ENCODE data around the gene YJU2.
"Not testable (repeated sequence)": the region's sequence is repeated elsewhere in the genome, so short reads cannot be mapped to it uniquely, and the experiment has no call there.

YJU2 gene

DNA sequence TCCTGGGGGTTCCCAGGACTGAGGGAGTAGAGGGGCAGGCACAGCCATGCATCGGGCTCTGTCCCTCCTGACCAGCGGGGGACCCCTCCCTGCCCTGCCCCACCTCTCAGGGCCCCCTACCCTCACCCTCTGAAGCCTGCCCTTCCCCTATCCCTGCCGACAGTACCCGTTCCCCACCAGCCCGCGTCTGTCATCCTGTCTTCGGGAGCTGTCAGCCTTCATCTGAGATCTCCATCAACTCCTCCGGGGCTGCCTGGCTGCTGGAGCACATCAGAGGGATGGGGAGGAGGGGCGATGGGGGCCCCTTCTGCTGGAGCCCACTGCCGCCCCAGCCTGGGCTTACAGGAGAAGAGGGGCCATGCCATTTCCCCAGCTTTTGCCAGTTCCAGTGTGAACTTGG is 26.0 kb downstream of the YJU2 start:
- DNase-seq (ENCODE audit: low read depth, low spot score) = no peak
- H3K9me3 ChIP-seq (ENCODE audit: insufficient read depth, low read length) = no peaks in the 10 kb centered on the region
- TF ChIP-seq SUZ12 (IDR thresholded peaks at IDR 0.05; ENCODE audit: extremely low read depth, insufficient read depth, insufficient read length) (no peak), ZNF274 (IDR thresholded peaks at IDR 0.05; ENCODE audit: low read depth, low read length) (no peak), YY1 (IDR thresholded peaks at IDR 0.05; ENCODE audit: insufficient read depth, insufficient read length) (no peak)
- no peak overlapping the region for H3K9ac ChIP-seq (ENCODE audit: insufficient read length, low read depth)
- H3K4me1 ChIP-seq (ENCODE audit: insufficient read depth, insufficient read length) = peaks cover 5% of the 10 kb centered on the region
- H3K36me3 ChIP-seq (ENCODE audit: insufficient read depth, insufficient read length, low read length) = peaks cover 34% of the 10 kb centered on the region
- H3K4me3 ChIP-seq (ENCODE audit: insufficient read length, low read depth) = no peak overlapping the region
- peaks cover 2% of the 10 kb centered on the region for H3K27me3 ChIP-seq (ENCODE audit: insufficient read depth, insufficient read length)

- Histone ChIP-seq H3K27me3 (ENCODE audit: insufficient read depth, insufficient read length) (peaks cover 11% of the 10 kb centered on the region), H3K36me3 (ENCODE audit: insufficient read depth, insufficient read length, low read length) (peaks cover 20% of the 10 kb centered on the region)
- not testable (repeated sequence) for H3K4me1 ChIP-seq (ENCODE audit: insufficient read depth, insufficient read length); DNase-seq (ENCODE audit: low read depth, low spot score); H3K9me3 ChIP-seq (ENCODE audit: insufficient read depth, low read length); H3K4me3 ChIP-seq (ENCODE audit: insufficient read length, low read depth); H3K9ac ChIP-seq (ENCODE audit: insufficient read length, low read depth)
Observed at GRCh38 chr19:4274321-4274686, 27.4 kb downstream of the YJU2 start.

DNA sequence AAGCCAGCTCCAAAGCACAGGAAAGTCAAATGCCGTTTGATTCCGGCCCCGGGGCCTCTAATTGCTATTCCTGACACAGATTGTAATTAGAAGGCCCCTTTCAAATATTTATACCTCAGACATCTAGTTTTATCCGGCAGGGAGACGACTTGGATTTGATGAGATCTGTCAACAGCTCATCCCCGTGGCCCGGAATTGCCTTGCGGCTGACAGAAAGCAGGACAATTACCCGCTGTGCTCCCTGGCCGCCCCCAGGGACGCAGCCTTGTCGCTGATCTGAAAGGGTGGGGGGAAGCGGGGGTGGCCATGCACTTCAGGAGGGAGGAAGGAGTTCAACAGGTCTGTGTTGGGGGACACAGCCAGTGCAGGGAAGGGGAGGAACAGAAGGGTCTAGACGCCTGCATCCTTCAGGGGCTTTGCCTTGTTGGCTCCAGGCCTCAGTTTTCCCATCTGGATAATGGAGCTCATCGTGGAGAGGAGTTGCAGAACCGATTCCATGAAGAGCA is 30.4 kb downstream of the YJU2 start:
- Histone ChIP-seq H3K4me1 (ENCODE audit: insufficient read depth, insufficient read length) (peaks cover 9% of the 10 kb centered on the region), H3K4me3 (ENCODE audit: insufficient read length, low read depth) (no peak overlapping the region), H3K9me3 (ENCODE audit: insufficient read depth, low read length) (no peaks in the 10 kb centered on the region), H3K36me3 (ENCODE audit: insufficient read depth, insufficient read length, low read length) (peaks cover 5% of the 10 kb centered on the region), H3K27me3 (ENCODE audit: insufficient read depth, insufficient read length) (peaks cover 38% of the 10 kb centered on the region), H3K9ac (ENCODE audit: insufficient read length, low read depth) (peak overlapping the region; percentile 32)
- TF ChIP-seq SUZ12 (IDR thresholded peaks at IDR 0.05; ENCODE audit: extremely low read depth, insufficient read depth, insufficient read length) (no peak), ZNF274 (IDR thresholded peaks at IDR 0.05; ENCODE audit: low read depth, low read length) (no peak), YY1 (IDR thresholded peaks at IDR 0.05; ENCODE audit: insufficient read depth, insufficient read length) (no peak)
- no peak for DNase-seq (ENCODE audit: low read depth, low spot score)

DNA sequence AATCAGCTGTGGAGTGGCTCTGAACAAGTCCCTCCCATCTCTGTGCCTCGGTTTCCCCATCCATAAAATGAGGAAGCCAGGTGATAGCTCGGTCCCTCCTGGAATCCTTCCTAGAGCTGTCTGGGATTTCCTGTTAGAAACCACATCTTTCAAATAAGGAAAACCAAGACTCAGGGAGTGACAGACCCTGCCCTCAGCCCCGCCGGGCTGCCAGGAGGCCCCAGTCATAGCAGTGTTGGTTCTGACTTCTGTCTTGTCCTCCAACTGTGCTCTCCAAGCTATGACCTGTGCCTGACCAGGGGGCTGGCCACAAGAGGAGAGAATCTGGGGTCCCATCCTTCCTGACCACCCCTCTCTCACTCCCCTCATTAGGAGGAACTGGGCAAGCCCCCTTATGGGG is 31.1 kb downstream of the YJU2 start:
- no peak for DNase-seq (ENCODE audit: low read depth, low spot score)
- Histone ChIP-seq H3K4me1 (ENCODE audit: insufficient read depth, insufficient read length) (peaks cover 9% of the 10 kb centered on the region), H3K9me3 (ENCODE audit: insufficient read depth, low read length) (no peaks in the 10 kb centered on the region), H3K4me3 (ENCODE audit: insufficient read length, low read depth) (peak overlapping the region; percentile 1), H3K27me3 (ENCODE audit: insufficient read depth, insufficient read length) (peaks cover 41% of the 10 kb centered on the region), H3K9ac (ENCODE audit: insufficient read length, low read depth) (peak overlapping the region; percentile 61), H3K36me3 (ENCODE audit: insufficient read depth, insufficient read length, low read length) (peaks cover 5% of the 10 kb centered on the region)
- no peak for TF ChIP-seq ZNF274 (IDR thresholded peaks at IDR 0.05; ENCODE audit: low read depth, low read length)
- no peak for TF ChIP-seq SUZ12 (IDR thresholded peaks at IDR 0.05; ENCODE audit: extremely low read depth, insufficient read depth, insufficient read length)
- TF ChIP-seq YY1 (IDR thresholded peaks at IDR 0.05; ENCODE audit: insufficient read depth, insufficient read length) = no peak

GRCh38 chr19:4278419-4279266 is 31.8 kb downstream of the YJU2 start, which contains the start of gene SHD:
Gene SHD, plus strand, starts transcription at chr19:4279266. Its CDS starts 798 bp downstream, at chr19:4280064.
- DNase-seq (ENCODE audit: low read depth, low spot score) = no peak
- H3K4me1 ChIP-seq (ENCODE audit: insufficient read depth, insufficient read length) = peaks cover 9% of the 10 kb centered on the region
- no peaks in the 10 kb centered on the region for H3K9me3 ChIP-seq (ENCODE audit: insufficient read depth, low read length)
- peaks cover 2% of the 10 kb centered on the region for H3K36me3 ChIP-seq (ENCODE audit: insufficient read depth, insufficient read length, low read length)
- TF ChIP-seq SUZ12 (IDR thresholded peaks at IDR 0.05; ENCODE audit: extremely low read depth, insufficient read depth, insufficient read length) = no peak
- TF ChIP-seq YY1 (IDR thresholded peaks at IDR 0.05; ENCODE audit: insufficient read depth, insufficient read length) = no peak
- TF ChIP-seq ZNF274 (IDR thresholded peaks at IDR 0.05; ENCODE audit: low read depth, low read length) = no peak
- peak within 1 kb of the TSS; percentile 67 for H3K9ac ChIP-seq (ENCODE audit: insufficient read length, low read depth)
- H3K4me3 ChIP-seq (ENCODE audit: insufficient read length, low read depth) = peak within 1 kb of the TSS; percentile 56
- H3K27me3 ChIP-seq (ENCODE audit: insufficient read depth, insufficient read length) = peaks cover 42% of the 10 kb centered on the region

DNA sequence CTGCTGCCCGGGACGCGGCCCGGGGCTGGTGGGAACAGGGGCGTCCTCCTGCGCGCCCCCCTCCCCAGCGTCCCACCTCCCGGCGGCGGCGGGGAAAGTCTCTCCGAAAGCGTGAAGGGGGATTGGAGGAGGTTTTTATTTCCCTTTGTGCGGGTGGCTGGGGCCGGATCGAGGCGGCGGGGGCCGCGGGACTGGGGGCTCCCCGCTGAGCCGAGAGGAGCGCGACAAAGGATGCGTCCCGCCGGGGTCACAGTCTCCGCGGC is 32.3 kb downstream of the YJU2 start:
- Histone ChIP-seq H3K9ac (ENCODE audit: insufficient read length, low read depth) (peak overlapping the region; percentile 32), H3K36me3 (ENCODE audit: insufficient read depth, insufficient read length, low read length) (no peaks in the 10 kb centered on the region), H3K4me1 (ENCODE audit: insufficient read depth, insufficient read length) (peaks cover 9% of the 10 kb centered on the region), H3K9me3 (ENCODE audit: insufficient read depth, low read length) (no peaks in the 10 kb centered on the region), H3K4me3 (ENCODE audit: insufficient read length, low read depth) (peak overlapping the region; percentile 56), H3K27me3 (ENCODE audit: insufficient read depth, insufficient read length) (peaks cover 42% of the 10 kb centered on the region)
- TF ChIP-seq ZNF274 (IDR thresholded peaks at IDR 0.05; ENCODE audit: low read depth, low read length) = no peak
- TF ChIP-seq YY1 (IDR thresholded peaks at IDR 0.05; ENCODE audit: insufficient read depth, insufficient read length) = no peak
- TF ChIP-seq SUZ12 (IDR thresholded peaks at IDR 0.05; ENCODE audit: extremely low read depth, insufficient read depth, insufficient read length) = no peak
- DNase-seq (ENCODE audit: low read depth, low spot score) = no peak

DNA sequence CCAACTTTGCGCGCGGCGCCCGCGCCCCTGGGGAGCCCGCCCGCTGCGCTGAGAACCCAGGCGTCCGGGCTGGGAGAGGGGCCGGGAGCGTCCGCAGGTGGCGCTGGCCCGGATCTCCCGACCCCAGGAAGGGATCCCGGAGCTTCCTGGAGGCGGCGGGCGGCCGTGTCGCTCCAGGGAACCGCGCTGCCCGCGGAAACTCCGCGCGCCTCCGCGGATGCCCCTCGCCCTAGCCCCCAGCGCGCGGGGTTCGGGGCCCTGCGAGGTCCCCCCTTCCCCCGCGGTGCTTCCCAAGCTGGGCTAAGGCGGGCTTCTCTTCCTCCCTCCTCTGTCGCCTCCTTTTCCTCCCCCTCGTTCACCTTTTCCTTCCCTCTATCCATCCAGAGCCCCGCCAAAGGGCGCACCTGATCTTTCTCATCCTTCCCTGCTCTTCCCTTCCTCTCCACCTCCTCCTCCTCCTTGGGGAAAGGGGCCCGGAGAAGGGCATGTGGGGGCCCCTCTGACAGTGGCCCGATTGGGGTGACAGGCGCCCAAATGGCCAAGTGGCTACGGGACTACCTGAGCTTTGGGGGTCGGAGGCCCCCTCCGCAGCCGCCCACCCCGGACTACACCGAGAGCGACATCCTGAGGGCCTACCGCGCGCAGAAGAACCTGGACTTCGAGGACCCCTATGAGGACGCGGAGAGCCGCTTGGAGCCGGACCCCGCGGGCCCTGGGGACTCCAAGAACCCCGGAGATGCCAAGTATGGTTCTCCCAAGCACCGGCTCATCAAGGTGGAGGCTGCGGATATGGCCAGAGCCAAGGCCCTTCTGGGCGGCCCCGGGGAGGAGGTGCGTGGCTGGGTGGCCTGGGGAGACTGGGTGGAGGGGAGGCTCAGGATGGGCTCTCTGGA is 32.9 kb downstream of the YJU2 start:
- peaks cover 42% of the 10 kb centered on the region for H3K27me3 ChIP-seq (ENCODE audit: insufficient read depth, insufficient read length)
- H3K9me3 ChIP-seq (ENCODE audit: insufficient read depth, low read length) = no peaks in the 10 kb centered on the region
- H3K9ac ChIP-seq (ENCODE audit: insufficient read length, low read depth) = peak overlapping the region; percentile 67
- DNase-seq (ENCODE audit: low read depth, low spot score) = no peak
- H3K36me3 ChIP-seq (ENCODE audit: insufficient read depth, insufficient read length, low read length) = no peaks in the 10 kb centered on the region
- TF ChIP-seq SUZ12 (IDR thresholded peaks at IDR 0.05; ENCODE audit: extremely low read depth, insufficient read depth, insufficient read length) (peak; percentile 59), ZNF274 (IDR thresholded peaks at IDR 0.05; ENCODE audit: low read depth, low read length) (no peak)
- H3K4me1 ChIP-seq (ENCODE audit: insufficient read depth, insufficient read length) = peaks cover 9% of the 10 kb centered on the region
- peak overlapping the region; percentile 56 for H3K4me3 ChIP-seq (ENCODE audit: insufficient read length, low read depth)
